HAP-1 (cell line): ENCODE data around the gene DYNLT2.

Experiments
- DNase-seq, 2 experiments: peaks; one replicate each; pipeline ENCODE4 v3.0.0-alpha.2; 2016 to 2020; ENCODE audit warnings: low spot score in 2 of 2
- H3K27me3 ChIP-seq: fragments of 250-450 bp; sonication (Bioruptor Pico); 2 replicates; pipeline ENCODE4 v1.5.1; 2020; ENCODE audit warnings: low read depth, mild to moderate bottlenecking, moderate library complexity
- H3K36me3 ChIP-seq: fragments of 250-450 bp; sonication (Bioruptor Pico); replicated peaks from 2 replicates; pipeline ENCODE4 v1.5.1; 2020; ENCODE audit warnings: mild to moderate bottlenecking
- H3K4me1 ChIP-seq: fragments of 250-450 bp; sonication (Bioruptor Pico); 2 replicates; pipeline ENCODE4 v1.5.1; 2020; ENCODE audit warnings: mild to moderate bottlenecking
- H3K4me3 ChIP-seq: fragments of 250-450 bp; sonication (Bioruptor Pico); 2 replicates; pipeline ENCODE4 v1.5.1; 2020; ENCODE audit warnings: mild to moderate bottlenecking, moderate library complexity
- H3K9me3 ChIP-seq: fragments of 250-450 bp; sonication (Bioruptor Pico); 2 replicates; pipeline ENCODE4 v1.5.1; 2020; ENCODE audit warnings: mild to moderate bottlenecking, moderate library complexity
- in situ Hi-C: fragments of 300-500 bp; cut with MboI; formaldehyde crosslinking; loops from 3 replicates; pipeline ENCODE4 v1.14.3; 2020; ENCODE audit warnings: low sequenced_read_pairs, inconsistent platforms, mixed read lengths

Gene DYNLT2, protein sequence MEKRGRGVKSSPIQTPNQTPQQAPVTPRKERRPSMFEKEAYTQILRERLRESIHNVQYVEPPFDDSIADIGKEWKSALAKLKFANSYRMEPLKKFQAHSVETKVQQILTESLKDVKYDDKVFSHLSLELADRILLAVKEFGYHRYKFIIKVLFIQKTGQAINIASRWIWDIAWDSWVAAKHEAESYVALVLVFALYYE

DNA sequence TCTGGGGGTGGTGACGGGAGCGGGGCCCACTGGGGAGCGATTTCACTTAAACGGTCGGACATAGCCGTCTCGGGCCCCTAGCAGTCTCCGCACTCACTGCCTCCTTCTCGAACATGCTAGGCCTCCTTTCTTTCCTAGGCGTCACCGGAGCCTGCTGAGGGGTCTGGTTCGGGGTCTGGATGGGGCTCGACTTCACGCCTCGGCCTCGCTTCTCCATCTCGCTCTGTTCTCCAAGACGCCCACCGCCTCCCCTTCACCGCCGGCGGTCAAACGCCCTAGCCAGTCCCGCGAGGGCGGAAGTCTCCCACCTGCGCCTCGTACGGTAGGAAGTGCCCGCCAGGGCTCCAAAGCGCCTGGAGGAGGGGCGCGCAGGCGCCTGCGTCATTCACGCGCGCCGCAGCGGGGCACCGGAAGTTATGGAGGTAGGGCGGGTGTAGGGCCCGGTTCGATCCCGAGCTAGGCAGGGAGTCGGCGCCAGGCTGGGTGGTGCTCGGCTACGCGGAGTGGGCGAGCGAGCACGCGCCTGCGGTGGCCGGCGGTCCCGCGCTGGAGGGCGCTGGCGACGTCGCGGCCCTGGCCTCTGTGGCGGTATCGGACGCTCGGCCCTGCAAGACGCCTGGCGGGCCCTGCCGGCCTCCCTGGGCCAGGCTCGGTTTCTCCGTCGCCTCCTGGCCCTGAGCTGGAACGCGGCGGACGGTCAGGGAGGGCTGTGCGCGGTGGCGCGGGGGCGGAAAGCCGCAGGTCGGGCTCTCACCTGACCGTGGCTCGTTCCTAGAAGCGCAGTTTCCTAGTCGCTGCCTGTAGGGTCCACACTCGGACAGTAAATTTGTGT is at the start of gene DYNLT2, which contains the start of gene ERMARD:
TSS of gene DYNLT2 (minus strand) at position 331 of the 832 bp plus-strand sequence. CDS start at position 217, 114 bp downstream.
TSS of gene ERMARD (plus strand) at position 381 of the 832 bp plus-strand sequence. CDS start at position 417, 36 bp downstream.
- in situ Hi-C loops, result no loop called here
- H3K4me1 ChIP-seq, result peaks cover 17% of the 10 kb centered on the region
- peak within 1 kb of the TSS; percentile 55 for H3K4me3 ChIP-seq
- no peaks in the 10 kb centered on the region for H3K27me3 ChIP-seq
- H3K36me3 ChIP-seq, result peaks cover 3% of the 10 kb centered on the region; the same call in 1 of the 2 replicates
- H3K9me3 ChIP-seq, result no peaks in the 10 kb centered on the region
- peak; percentile 92 to 94 for DNase-seq

DNA sequence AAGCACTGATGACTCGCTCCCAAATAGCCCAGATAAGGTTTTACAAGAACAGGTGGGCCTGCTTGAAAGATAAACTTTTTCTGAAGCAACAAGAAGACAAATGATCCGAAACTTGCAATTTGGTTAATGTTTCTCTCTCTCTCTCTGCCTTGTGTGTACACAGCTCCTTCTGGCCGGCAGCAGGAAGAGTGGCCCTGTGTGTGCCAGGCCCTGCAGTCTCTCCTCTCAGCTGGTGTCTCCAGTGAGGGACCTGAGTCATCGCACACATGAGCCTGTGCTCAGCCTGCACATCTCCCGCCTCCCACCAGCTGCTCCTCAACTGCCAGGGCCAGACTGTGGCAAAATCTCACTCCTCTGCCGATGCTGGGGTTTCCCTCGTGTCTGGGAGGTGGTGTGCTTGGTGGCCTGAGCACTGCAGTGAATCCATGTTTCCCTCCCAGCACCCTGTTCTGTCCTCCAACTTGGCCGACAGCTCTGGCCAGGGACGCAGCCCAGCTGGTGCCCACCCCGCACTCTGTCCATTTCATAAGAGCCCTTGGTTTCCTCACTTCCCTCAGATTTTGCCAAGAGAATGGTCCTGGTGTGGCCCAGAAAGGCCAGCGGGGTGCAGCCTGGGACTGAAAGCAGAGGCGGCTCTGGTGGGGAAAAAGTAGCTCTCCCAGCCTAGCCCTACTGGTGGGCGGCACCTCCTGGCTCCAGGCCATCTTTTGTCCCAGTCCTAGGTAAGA is 49.5 kb upstream of the DYNLT2 start:
- Histone ChIP-seq H3K27me3 (no peaks in the 10 kb centered on the region), H3K9me3 (no peaks in the 10 kb centered on the region), H3K4me1 (no peaks in the 10 kb centered on the region), H3K36me3 (no peaks in the 10 kb centered on the region), H3K4me3 (no peak overlapping the region)
- in situ Hi-C loops, result no loop called here
- DNase-seq, result no peak

DNA sequence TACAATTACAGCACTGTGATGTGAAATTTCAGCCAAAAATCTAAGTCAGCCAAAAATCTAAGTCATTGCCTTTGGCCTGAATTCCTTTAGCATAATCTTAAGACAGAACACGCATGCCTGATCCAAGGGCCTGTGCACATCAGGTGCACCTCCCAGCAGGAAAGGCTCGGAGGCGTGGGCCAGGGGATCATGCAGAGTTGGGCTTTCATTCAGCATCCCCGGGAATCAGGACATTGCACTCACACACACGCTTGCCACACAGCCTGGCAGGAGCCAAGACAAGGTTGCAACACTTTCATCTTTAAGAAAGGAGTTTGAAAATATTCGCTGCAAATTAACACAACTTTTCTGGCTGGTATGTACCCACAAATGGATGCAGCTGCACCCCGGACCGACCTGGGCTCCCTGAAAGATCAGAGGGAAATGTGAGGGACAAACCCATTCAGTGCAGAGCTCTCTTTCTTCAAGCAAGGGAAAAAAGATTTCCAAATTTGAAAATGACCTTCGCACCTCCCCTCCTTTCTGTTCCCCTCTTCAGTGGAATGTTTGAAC is 48.8 kb upstream of the DYNLT2 start:
- Histone ChIP-seq H3K4me3 (no peak overlapping the region), H3K27me3 (no peaks in the 10 kb centered on the region), H3K9me3 (no peaks in the 10 kb centered on the region), H3K4me1 (no peaks in the 10 kb centered on the region), H3K36me3 (no peaks in the 10 kb centered on the region)
- in situ Hi-C loops, result no loop called here
- DNase-seq, result no peak

DNA sequence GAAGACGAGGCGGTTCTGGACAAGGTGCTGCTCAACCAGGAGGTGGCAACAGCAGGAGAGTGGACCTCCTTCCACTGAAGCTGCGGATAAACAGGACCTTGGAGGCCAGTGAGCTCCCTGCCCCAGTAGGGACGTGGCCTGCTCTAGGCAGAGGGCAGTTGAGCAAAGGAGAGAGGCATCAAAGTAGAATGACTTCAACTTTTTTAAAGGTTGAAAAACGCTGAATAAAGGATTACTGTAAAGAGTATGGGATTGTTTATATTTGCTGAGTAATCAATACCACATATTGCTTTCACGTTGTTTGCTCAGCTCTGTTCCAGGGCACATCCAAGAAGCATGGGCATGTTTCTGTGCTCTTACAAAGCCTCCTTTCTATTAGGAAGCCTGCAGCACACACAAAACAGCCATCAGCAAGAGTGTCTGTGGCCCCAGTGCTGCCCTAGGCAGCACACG is 48.1 kb upstream of the DYNLT2 start:
- no peak for DNase-seq
- in situ Hi-C loops, result loop anchor here (10.0 kb wide), 1 partner anchor 735 kb away; no protein-coding TSS in a partner anchor
- Histone ChIP-seq H3K4me1 (no peaks in the 10 kb centered on the region), H3K4me3 (no peak overlapping the region), H3K36me3 (no peaks in the 10 kb centered on the region), H3K27me3 (no peaks in the 10 kb centered on the region), H3K9me3 (no peaks in the 10 kb centered on the region)

DNA sequence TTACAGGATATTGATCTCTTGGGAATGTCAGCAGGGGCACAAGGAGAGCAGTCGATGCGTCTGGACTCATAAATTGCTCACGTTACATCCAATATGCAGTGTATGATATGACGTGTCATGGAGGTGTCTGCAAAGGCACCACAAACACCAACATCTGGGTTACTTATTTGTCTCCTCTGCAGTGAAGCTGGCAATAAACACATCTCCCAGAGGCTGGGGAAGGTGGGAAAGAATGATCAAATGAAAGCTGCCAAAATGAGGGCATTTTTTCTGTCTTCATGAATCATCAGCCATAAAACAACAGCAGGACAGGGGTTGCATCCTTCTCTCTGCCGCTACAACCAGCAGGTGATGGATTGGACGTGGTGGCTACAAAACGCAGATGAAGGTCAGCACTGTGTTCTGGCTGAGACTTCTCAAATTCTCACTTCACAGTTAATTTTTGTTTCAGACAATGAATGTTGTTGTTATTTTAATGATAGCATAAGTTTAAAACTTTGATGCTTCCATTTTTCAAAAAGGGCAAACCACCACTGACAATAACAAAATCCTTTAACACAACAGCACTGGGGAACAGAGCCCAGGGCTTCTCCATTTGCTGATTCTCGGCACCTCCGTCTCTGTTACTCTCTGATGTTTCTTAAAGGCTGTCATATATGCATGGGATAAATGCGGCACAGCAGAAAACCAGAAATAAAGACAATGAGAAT is 47.5 kb upstream of the DYNLT2 start:
- DNase-seq, result no peak
- in situ Hi-C loops, result loop anchor here (10.0 kb wide), 1 partner anchor 736 kb away; no protein-coding TSS in a partner anchor
- no peaks in the 10 kb centered on the region for H3K4me1 ChIP-seq
- H3K9me3 ChIP-seq, result no peaks in the 10 kb centered on the region
- no peaks in the 10 kb centered on the region for H3K36me3 ChIP-seq
- no peaks in the 10 kb centered on the region for H3K27me3 ChIP-seq
- no peak overlapping the region for H3K4me3 ChIP-seq

DNA sequence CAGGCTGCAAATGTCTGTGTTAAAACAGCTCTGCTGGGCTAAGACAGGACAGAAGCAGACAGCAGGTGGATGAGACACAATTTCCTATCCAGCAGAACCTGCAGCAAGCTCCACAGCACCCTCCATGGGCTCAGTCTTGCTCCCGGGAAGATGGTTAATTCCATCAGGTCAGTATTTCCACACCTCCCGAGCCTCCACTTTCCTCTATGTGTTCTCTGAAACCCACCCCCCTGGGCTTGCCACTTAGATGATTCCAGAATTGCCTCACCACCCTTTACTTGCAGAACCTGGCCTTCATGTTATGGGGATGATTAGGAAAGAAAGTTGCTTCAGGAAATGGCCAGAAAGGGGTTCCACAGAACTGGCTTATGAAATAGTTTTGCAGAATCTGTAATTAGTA is 43.8 kb upstream of the DYNLT2 start:
- no peaks in the 10 kb centered on the region for H3K9me3 ChIP-seq
- DNase-seq, result no peak
- no peaks in the 10 kb centered on the region for H3K36me3 ChIP-seq
- H3K27me3 ChIP-seq, result no peaks in the 10 kb centered on the region
- in situ Hi-C loops, result loop anchor here (10.0 kb wide), 1 partner anchor 740 kb away; no protein-coding TSS in a partner anchor
- H3K4me3 ChIP-seq, result no peak overlapping the region
- H3K4me1 ChIP-seq, result peaks cover 8% of the 10 kb centered on the region

DNA sequence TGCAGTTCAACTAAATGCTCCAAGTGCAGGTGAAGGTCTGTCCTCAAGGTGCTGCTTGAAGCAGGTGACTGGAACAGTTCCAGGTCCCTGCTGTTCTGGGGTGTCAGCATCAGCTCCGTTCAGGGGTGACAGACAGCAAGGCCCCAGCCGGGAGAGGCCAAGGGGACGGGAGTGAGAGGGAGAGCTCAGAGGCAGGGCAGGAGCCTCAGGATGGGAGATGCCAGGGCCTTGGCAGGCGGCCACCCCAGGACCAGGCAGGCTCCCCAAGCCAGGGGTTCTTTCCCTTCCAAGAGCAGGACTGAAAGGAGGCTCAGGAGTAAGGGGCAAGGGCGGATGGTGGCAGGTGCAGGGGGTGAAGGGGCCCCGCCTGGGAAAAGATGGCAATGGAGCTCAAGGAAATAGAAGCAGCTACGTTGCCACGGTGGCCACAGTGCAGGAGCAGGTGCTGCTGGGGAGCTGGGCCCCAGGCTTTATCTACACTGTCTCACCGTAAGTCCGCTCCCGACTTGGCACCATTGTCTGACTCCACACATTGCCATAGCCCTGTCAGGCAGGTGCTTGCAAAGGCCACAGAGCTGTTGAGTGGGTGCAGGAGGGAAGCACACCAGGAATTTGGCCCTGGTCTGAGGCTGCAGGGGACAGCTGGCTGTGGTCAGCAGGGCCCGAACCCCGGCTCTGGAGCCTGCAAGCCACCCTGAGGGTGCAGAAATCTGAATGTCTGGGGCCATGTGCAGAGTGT is 43.1 kb upstream of the DYNLT2 start:
- H3K36me3 ChIP-seq, result no peaks in the 10 kb centered on the region
- no peak for DNase-seq
- peaks cover 11% of the 10 kb centered on the region for H3K4me1 ChIP-seq
- in situ Hi-C loops, result loop anchor here (10.0 kb wide), 1 partner anchor 740 kb away; no protein-coding TSS in a partner anchor
- H3K9me3 ChIP-seq, result no peaks in the 10 kb centered on the region
- H3K4me3 ChIP-seq, result no peak overlapping the region
- H3K27me3 ChIP-seq, result no peaks in the 10 kb centered on the region

DNA sequence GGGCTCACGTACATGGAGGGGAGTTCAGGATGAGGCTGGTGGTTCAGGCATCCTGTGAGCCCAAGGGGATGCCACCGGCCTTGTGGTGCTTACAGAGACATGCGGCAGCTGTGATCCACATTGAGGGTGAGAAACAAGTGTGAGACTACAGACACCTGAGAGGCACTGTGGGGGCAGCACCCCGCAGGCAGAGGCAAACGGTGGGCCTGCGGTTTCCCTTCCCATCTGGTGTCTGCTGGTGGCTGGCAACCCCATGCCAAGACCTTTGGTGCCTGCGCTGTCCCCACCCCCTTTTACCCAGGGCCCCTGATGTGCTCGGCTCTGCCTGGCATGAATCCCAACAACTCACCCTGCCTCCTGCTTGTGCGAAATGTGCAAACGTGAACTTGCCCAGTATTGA is 42.0 kb upstream of the DYNLT2 start:
- Histone ChIP-seq H3K36me3 (no peaks in the 10 kb centered on the region), H3K4me1 (peaks cover 11% of the 10 kb centered on the region), H3K9me3 (no peaks in the 10 kb centered on the region), H3K27me3 (no peaks in the 10 kb centered on the region), H3K4me3 (no peak overlapping the region)
- in situ Hi-C loops, result loop anchor here (10.0 kb wide), 1 partner anchor 741 kb away; no protein-coding TSS in a partner anchor
- no peak for DNase-seq

DNA sequence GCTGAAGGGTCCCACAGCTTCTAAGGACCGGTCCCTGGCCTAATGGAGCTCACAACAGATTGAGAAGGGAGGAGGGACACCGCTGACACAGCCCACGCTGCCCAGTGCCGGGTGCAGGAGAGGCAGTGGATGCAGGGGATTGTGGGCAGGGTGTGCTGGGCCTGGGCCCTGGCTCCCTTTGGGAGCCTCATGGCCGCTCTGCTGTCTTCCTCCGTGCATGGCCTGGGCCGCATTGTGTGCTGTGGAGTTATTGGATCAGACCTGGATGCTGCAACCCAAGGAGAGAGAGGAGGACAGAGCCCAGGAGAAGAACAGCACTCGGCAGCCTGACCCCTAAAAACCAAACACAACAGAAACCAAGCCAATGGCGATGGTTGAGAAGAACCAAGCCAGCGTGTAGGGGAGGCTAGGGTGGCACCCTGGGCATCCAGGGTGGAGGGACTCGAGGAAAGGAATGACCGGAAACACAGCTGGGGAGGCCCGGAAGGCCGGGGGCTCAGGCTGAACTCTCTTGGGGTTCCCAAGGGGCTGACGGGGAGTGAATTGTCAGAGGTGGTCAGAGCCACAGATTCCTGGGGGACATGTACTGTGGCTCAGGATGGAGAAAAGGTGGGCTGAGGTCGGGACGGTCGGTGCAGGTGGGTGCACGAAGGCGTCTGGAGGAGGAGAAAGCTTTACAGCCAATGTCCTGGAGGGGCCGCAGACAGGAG is 41.1 kb upstream of the DYNLT2 start:
- no peaks in the 10 kb centered on the region for H3K9me3 ChIP-seq
- no peaks in the 10 kb centered on the region for H3K27me3 ChIP-seq
- H3K4me1 ChIP-seq, result peaks cover 11% of the 10 kb centered on the region
- in situ Hi-C loops, result loop anchor here (10.0 kb wide), 1 partner anchor 742 kb away; no protein-coding TSS in a partner anchor
- H3K36me3 ChIP-seq, result no peaks in the 10 kb centered on the region
- DNase-seq, result no peak
- H3K4me3 ChIP-seq, result no peak overlapping the region

DNA sequence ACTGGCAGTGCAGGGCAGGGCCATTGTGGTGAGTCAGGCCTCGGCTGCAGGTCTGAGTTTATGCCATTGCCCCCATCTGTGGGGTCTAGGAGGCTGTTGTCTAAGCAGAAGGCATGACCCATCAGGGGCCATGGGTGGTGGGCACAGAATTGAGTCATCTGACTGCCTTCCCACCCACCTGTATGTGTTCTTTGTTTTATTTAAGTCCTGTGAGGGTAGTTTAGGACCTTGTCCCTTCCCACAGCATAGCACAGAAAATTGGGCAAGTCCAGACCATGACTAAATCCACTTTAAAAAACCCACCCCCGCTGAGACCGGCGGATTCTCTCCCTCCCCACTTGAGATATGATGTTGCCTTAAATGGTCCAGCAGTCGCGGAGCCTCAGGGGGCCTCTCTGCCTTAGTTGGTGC is 40.4 kb upstream of the DYNLT2 start:
- Histone ChIP-seq H3K36me3 (no peaks in the 10 kb centered on the region), H3K4me1 (peaks cover 11% of the 10 kb centered on the region), H3K9me3 (no peaks in the 10 kb centered on the region), H3K27me3 (no peaks in the 10 kb centered on the region), H3K4me3 (no peak overlapping the region)
- in situ Hi-C loops, result loop anchor here (10.0 kb wide), 1 partner anchor 743 kb away; no protein-coding TSS in a partner anchor
- no peak for DNase-seq

DNA sequence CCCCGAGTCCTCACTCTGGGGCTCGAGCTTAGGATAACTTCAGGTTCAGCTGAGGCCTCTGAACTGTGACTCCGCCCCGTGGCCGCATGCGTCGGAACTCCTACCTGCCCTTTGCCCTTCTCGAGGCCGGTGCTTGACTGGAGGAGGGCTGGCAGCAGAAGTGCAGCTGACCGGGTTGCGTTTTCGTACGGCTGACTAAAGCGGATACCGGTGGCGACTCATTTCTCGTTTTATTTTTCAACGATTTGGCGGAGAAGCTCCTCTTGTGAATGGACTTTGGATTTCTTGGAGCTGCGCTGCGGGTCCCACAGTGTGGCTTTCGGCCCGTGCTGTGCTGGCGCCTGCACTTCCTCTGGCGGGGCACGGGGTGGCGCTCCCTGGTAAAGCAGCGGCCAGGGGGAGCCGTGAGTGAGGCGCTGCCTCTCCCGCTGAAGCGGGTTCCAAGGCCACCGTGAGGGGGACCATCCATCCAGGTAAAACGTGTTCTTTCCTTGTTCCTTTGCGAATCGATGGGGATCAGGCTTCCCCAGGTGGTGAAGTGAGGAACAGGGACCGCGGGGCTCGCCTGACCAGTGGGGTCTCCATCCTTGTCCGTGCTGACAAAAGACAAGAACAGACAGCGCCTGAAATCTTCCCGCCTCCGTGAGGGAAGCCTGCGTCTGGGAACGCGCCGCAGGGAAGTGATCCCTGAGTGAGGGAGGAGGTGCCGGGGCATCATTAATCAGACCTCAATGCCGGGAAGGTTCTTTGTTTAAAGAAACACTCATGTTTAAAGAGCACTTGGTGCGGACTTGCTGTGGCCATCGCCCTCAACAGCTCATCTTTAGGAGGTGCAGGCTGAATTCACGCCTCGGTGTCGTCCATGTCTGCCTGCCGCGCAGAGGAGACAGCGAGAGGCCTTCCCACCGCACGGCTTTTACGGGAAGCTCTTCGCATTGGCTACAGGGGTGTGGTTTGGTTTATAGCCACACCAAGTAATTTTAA is 38.9 kb upstream of the DYNLT2 start:
- Histone ChIP-seq H3K27me3 (no peaks in the 10 kb centered on the region), H3K4me3 (peak overlapping the region; percentile 30), H3K36me3 (no peaks in the 10 kb centered on the region), H3K4me1 (peaks cover 11% of the 10 kb centered on the region), H3K9me3 (no peaks in the 10 kb centered on the region)
- in situ Hi-C loops, result loop anchor here (10.0 kb wide), 1 partner anchor 745 kb away; no protein-coding TSS in a partner anchor
- peak; percentile 81 to 84 for DNase-seq
